GM21786 (cell line): ENCODE results near the gene UROD.
"Not testable (repeated sequence)": the region's sequence is repeated elsewhere in the genome, so short reads cannot be mapped to it uniquely, and the experiment has no call there.

Source experiments
- ATAC-seq: cut with Tn5 transposase; IDR thresholded peaks from one replicate; pipeline ENCODE4 v1.9.1; 2021; ENCODE audit not compliant: unreplicated experiment

UROD gene

DNA sequence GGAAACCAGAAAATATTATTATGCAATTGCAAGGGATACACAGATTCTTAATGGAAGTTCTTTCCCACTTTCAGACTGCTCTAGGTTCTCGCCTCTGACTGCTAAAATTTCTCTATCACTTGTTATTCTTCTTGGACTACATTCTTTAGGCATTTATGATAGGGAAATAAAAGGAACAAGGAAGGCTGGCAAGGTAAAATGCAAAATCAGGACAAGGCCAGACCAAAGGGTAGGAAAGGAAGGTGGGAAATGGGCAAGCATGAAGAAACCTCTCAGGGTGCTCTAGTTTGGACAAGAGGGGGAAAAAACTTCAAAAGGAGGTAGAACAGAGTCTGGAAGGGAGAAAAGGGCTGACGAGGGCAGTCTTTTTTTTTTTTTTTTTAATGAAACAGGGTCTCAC is 26.2 kb downstream of the UROD start:
- ATAC-seq: no peak

DNA sequence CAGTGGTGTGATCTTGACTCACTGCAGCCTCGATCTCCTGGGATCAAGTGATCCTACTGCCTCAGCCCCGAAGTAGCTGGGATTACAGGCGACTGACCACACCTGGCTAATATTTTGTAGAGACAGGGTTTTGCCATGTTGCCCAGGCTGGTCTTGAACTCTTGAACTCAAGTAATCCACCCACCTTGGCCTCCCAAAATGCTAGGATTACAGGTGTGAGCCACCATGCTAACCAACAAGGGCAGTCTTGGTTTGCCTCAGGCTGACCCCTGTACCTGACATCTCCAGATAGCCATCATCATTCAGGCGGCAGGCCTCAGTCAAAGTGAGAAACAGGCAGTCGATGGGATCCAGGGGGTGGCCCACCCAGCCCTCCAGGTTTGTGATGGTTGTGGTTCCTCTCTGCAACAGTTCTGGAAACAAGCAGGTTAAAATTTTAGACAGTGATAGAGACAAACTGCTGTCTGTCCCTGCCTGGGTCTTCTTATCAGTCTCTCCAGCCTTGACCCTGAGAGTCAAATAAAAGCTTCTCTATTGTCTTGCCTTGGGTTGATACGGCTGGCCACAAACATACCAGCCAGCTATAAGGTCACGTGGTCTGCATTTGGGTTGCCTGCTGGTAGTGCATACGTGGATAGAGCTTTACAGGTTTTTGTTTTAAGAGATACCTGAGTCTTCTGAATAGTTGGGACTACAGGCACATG is 26.8 kb downstream of the UROD start:
- ATAC-seq: no peak

DNA sequence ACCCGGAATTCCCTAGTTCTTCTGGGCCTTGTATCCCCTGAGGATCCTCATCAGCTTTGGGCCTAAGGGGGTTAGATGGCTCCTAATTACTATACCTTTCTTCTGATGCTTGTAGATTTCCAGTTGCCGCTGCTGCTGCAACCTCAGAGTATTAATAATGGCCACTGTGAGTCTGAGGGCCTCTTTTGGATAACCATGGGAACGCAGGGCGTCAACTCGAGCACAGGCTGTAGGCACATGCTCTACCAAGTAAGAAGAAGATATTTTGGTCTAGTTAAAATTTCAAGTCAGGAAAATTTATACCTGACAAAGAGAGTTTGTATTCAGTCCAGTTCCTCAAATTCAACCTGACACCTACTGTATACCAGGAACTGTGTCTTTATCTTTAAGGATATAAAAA is 28.2 kb downstream of the UROD start:
- no peak for ATAC-seq

DNA sequence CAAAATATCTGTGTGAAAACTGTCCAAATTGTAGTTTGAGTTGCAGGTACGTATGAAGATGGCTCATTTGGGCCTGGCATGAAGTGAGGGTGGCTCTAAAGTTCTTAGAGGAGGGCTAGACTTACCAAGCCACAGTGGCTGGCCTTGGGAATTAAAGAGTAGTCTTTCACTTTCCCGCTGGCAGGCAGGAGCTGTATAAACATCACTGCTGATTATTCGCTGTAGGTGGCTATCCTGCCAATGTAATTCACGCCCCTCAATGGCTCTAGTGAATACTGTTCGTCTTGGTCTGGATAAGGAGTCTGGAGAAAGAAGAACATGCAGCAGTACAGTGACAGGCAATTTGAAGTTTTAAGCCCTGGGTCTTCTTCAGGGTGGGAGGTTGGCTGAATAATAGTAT is 31.0 kb downstream of the UROD start:
- no peak for ATAC-seq

DNA sequence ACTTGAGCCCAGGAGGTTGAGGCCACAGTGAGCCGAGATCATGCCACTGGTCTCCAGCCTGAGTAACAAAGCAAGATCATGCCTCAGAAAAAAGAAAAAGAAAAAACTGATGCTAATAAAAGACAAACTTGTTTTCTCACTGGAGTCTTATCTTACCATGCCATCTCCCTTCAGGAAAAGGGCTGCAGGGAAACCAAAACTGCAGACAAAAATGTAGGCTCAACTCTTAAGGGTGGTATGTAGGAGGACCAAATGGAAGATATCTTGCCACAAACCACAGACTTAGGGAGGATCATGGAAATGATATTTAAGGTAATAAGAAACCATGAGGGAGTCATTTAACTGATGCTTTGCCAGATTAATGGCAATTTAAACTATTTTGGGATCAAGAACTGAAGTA is 32.9 kb downstream of the UROD start:
- no peak for ATAC-seq

DNA sequence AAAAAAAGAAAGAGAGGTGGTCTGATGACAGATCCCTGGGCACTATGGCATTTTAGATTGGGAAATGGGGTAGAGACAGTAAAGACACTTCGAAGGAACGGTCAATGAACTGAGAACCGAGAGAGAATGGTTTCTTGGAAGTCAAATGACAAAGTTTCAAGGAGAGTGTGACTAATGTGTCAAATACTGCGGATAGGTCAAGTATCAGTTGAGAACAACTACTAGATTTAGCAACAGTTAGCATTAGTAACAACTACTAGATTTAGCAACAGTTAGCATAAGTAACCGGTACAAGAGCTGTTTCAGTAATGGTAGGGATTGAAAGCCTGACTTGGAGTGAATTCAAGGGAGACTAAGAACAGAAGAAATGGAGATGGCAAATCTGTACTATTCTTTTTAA is 35.0 kb downstream of the UROD start:
- no peak for ATAC-seq

DNA sequence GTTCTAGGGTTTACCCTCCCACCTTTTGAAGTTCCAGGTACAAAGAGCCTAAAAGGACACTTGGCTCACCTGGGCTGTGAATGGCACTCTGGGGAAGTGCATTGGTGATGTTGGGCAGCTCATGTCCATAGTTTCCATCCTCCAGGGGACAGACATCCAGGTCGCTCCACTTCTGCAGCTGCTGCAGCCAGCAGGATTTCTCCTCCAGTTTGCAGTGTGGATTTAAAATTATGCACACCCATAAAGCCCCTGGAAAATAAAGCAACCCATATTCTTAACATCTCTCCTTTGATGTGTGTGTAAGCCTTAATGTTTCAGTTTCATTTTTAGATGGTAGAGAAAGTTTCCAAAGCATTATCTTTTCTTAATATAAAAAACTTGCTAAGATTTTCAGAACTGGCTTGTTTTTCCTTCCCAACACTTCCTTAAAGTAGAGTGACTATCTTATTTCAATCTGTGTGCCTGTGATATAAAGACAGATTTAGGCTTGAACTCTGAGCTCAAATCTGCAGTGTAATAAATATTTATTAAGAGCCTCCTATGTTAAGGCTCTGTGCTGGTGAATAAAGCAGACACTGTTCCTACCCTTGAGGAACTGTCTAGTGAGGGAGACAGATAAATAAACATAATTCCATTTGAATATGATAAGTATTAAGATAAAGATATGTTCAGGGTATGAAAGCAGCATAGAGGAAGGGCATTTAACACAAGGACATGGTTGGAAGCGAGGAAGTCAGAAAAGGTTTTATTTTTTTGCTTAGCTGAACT is 39.1 kb downstream of the UROD start:
- no peak for ATAC-seq

DNA sequence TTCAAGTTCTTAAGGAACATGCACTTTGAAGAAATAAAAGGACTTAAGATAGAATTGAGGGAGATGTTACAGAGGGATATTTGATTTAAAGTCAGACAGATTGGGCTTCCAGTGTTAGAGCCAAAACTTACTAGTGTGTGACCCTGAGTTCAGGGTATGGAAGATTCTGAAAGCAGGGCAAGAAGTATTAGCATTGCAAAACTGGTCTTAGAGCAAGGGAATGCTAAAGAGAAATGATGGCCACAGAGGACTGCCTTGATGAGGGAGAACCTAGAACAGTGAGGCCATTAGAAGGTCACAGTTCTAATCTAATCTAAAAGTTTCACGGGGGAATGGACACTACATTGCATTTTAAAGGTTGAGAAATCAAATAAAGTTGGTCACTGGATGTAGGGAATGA is 45.5 kb downstream of the UROD start:
- no peak for ATAC-seq

DNA sequence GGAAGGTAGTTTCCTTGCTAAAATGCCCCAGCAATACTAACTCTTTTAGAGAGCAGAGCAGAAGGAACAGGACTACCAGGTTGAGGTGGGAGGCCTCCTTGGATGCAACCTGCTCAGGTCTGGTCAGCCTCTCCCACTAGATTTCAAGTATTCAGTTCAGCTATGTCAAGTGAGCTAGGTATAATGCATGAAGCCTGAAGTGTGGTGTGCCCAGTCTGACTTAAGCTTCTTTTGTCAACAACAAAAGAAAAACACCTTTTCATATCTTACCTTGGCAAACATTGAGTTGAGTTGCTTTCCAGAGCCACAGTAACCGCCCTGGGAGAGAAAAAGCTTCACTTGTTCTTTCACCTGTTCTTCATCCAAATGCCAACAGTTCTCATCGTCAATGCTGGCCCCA is 47.8 kb downstream of the UROD start:
- no peak for ATAC-seq

DNA sequence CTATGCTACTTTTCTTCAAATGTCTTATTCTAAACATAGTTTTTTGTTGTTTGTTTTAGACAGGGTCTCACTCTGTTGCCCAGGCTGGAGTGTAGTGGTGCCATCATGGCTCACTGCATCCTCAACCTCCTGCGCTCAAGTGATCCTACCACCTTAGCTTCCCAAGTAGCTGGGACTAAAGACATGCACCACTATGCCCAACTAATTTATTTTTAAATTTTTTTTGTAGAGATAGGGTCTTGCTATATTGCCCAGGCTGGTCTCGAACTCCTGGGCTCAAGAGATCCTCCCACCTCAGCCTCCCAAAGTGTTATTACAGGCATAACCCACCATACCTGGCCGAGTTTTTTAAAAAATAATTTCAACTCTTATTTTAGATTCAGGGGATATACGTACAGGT is 50.4 kb downstream of the UROD start:
- ATAC-seq: not testable (repeated sequence)

DNA sequence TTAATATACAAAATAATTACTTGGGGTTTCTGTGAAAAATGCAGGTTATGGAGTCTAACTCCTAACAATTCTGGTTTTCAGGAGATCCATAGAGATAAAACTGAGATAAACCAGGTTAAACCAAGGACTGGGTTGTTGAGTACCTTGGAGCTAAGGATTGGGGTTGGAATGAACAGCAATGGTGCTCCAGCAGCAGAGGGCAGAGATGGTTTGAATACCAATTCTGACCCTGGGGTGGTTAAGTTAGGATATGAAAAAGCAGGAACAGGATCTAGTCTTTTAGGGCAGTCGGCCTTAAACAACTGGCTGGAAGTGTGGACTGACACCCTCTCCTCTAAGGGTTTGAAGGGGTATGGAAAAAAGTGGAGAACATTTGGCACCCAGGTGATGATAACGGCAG is 53.0 kb downstream of the UROD start:
- ATAC-seq: no peak
